Gastrocnemius medialis (tissue), 4 donors: Measurements from ENCODE around the gene SLC2A14.

Experiments used
- POLR2A ChIP-seq, 2 donors: fragments of 450-650 bp; IDR thresholded peaks; one replicate each; pipeline ENCODE4 v1.6.1; 2017; ENCODE audit warnings: antibody characterized with exemption in 2 of 2, mild to moderate bottlenecking in 2 of 2, moderate library complexity in 2 of 2
- TF ChIP-seq, protein P1 (sequence below), 5 experiments: fragments of 450-650 bp in 3 of 5; fragments of 200-600 bp in 2 of 5; sonication (generic) in 2 of 5; IDR thresholded peaks in 4 of 5; conservative IDR thresholded peaks in 1 of 5; 1 replicate in 4 of 5; 2 replicates in 1 of 5; pipeline ENCODE4 v1.5.1; 2016 to 2019; ENCODE audit warnings: antibody characterized with exemption in 5 of 5, mild to moderate bottlenecking in 3 of 5, moderate library complexity in 3 of 5

DNA sequence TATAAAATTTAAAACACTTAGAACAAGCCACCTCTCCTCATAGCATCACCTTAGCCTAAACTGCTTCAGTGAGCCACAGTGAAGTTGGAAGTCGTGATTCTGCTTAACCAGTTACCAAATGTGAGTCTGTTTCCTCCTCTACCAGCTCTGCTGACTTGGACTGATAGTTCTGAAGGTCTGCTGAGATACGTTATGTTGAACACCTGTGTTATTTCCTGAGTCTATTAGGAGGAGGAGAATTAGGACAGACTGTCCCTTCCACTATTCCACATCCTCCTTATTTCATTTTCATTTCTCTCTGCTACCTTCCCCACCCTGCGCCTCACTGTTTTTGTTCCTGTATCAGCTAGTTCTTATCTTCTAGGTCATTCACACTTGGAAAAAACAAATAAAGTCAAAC is 2.4 kb downstream of the SLC2A14 start:
- TF ChIP-seq, protein P1, sequence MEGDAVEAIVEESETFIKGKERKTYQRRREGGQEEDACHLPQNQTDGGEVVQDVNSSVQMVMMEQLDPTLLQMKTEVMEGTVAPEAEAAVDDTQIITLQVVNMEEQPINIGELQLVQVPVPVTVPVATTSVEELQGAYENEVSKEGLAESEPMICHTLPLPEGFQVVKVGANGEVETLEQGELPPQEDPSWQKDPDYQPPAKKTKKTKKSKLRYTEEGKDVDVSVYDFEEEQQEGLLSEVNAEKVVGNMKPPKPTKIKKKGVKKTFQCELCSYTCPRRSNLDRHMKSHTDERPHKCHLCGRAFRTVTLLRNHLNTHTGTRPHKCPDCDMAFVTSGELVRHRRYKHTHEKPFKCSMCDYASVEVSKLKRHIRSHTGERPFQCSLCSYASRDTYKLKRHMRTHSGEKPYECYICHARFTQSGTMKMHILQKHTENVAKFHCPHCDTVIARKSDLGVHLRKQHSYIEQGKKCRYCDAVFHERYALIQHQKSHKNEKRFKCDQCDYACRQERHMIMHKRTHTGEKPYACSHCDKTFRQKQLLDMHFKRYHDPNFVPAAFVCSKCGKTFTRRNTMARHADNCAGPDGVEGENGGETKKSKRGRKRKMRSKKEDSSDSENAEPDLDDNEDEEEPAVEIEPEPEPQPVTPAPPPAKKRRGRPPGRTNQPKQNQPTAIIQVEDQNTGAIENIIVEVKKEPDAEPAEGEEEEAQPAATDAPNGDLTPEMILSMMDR (IDR thresholded peaks at IDR 0.05 in 4 of 5, conservative IDR thresholded peaks at IDR 0.05 in 1 of 5) = no peak
- TF ChIP-seq POLR2A (IDR thresholded peaks at IDR 0.05) = no peak
